Measurements from ENCODE around the gene TNFAIP8.

DNA sequence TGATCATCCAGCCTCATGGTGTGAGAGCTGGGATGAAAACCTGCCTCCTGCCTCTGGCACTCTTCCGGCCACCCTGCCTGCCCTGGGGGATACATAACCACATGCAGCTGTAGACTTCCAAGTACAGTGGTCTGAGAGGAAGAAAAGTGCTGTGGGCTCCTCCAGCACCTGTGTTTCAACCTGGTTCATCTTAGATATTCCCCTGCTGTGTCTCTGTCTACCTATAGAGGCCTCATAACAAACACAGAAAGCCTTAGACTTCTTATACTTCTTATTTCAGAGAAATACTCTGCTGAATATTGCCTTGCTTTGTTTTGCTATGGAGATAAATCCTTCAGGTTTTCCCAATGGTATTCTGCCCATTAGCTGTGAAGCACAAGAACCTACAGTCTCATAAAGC lies 19.6 kb upstream of the TNFAIP8 start:
- TF ChIP-seq POLR2AphosphoS5 (IDR thresholded peaks at IDR 0.05; ENCODE audit: insufficient read depth in 1 of 2, low read depth in 1 of 2) = no peak
- TF ChIP-seq, protein P1, sequence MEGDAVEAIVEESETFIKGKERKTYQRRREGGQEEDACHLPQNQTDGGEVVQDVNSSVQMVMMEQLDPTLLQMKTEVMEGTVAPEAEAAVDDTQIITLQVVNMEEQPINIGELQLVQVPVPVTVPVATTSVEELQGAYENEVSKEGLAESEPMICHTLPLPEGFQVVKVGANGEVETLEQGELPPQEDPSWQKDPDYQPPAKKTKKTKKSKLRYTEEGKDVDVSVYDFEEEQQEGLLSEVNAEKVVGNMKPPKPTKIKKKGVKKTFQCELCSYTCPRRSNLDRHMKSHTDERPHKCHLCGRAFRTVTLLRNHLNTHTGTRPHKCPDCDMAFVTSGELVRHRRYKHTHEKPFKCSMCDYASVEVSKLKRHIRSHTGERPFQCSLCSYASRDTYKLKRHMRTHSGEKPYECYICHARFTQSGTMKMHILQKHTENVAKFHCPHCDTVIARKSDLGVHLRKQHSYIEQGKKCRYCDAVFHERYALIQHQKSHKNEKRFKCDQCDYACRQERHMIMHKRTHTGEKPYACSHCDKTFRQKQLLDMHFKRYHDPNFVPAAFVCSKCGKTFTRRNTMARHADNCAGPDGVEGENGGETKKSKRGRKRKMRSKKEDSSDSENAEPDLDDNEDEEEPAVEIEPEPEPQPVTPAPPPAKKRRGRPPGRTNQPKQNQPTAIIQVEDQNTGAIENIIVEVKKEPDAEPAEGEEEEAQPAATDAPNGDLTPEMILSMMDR (IDR thresholded peaks at IDR 0.05) = no peak
- TF ChIP-seq POLR2A (IDR thresholded peaks at IDR 0.05) = no peak

Data from vagina (tissue), 2 donors.